HG02588 (cell line): ENCODE measurements around the gene KRT82.

Source experiments
- ATAC-seq: cut with Tn5 transposase; IDR thresholded peaks from one replicate; pipeline ENCODE4 v1.9.1; 2021; ENCODE audit warnings: mild to moderate bottlenecking, moderate library complexity; ENCODE audit not compliant: unreplicated experiment

The KRT82 gene

DNA sequence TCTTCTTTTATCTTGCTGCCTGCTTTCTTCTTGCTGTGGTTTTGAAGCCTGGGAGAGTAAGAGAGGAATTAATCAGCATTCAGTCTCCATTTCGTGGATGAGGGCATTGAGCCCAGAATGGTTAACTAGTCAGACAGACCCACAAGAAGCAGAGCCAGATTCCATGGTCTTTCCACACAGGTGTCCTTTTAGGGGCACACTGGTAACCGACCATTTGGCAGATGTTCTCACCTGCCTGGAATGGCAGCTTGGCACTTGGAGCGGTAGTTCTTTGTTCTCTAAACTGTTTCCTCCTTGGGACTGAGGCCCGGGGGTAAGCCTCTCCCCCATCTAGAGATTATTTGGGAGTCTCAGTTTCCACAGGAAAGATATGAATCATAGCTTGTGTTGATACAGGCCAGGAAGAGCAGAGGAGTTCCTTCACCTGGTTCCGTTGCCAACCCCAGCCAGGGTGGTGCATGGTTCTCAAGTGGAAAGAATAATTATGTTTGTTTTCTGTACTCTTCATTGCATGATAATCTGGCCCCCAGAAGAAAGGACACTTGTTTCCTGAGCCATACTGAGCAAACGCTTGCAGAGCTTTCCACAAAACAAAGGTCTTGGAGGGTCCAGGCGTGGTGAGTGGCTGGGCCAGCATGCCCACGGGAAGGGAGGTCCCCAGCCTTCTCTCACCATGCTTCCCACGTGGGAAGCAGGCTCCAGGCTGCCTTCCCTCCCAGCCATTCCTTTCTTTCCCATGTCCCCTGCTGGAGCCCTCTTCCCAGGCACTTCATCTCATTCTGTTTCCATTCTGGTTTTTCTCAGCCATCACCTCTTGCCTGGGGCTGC lies 30.1 kb upstream of the KRT82 start:
- no peak for ATAC-seq

- ATAC-seq, result no peak
Observed at GRCh38 chr12:52435659-52435999, 29.5 kb upstream of the KRT82 start.

GRCh38 chr12:52434760-52435530 lies 28.8 kb upstream of the KRT82 start:
- no peak for ATAC-seq

DNA sequence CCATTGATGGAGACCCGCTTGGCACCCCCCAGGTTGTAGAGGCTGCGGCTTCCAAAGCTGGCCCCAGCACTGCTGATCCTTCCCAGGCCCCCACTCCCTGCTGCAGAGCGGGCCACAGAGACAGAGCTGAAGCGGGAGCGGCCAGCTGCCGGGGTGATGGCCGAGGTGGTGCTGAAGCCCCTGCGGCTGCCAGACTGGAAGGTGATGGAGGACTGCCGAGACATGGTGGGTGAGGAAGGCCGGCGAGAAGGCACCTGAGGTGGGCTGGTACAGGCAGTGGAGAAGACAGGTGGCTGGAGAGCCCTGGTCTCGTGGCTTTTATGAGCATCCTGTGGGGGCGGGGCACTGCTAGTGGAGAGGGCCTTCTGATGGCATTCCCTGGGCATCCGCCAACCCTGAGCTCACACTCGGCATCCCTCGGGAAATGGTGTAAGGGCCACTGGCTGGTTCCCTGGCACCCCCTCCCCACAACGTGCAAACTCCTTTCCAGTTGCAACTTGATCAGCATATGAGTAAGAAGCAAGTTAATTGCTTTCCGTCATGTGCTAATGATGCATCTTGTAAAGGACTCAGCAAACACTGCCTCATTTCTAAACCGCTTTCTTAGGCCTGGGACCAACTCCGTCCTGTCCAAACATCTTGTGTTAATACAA lies 28.1 kb upstream of the KRT82 start, which contains the start of gene KRT75:
Gene KRT75 (minus strand): TSS at position 291 of the 653 bp plus-strand sequence. CDS start 67 bp downstream, at position 224.
- no peak for ATAC-seq

GRCh38 chr12:52433501-52434080 lies 27.5 kb upstream of the KRT82 start:
- no peak for ATAC-seq

DNA sequence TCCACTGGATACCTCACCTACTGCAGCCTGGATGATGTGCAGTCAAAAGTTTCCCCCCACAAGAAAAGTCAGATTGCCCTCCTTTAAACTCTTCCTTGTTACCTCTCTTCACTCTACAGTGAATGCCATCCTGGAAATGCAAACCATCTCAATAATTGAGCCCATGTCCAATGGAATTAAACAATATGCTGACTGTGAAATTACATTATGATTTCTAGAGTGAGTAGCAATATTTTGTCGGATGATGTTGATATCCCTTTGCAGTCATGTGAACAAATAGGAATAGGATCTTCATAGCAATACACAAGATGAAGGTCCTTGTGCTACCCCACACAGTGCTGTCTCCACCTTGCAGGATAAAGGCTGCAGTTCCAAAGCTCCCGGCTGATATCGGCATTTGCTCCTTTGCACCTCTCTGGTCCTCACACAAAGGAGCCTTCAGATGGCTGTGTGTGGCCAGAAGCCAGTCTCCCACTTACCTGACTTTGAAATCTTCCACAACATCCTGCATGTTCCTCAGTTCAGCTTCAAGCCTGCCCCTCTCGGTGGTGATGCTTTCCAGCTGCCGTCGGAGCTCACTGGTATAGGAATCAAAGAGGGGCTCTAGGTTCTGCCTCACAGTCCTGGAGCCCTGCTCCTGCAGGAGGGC lies 26.5 kb upstream of the KRT82 start:
- no peak for ATAC-seq

GRCh38 chr12:52428121-52428520 lies 22.0 kb upstream of the KRT82 start:
- no peak for ATAC-seq

GRCh38 chr12:52427083-52427482 lies 20.9 kb upstream of the KRT82 start:
- ATAC-seq, result no peak

GRCh38 chr12:52426034-52426433 lies 19.9 kb upstream of the KRT82 start:
- no peak for ATAC-seq

DNA sequence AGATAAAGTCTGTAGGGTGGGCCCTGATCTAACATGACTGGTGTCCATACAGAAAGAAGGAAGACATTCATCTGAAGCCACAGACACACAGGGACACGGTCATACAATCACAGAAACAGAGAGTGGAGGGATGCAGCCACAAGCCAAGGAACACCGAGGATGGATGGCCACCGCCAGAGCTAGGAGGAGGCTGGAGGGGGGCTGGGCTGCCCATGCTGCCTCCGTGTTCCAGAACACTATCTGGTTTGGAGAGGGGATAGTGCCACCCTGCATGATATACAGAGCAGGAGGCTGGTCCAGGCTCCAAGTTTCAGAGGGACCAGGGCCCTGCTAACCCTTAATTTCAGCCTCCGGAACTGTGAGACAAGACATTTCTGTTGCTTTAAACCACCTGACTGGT lies 19.3 kb upstream of the KRT82 start:
- no peak for ATAC-seq

GRCh38 chr12:52423661-52424500 lies 17.7 kb upstream of the KRT82 start:
- no peak for ATAC-seq

GRCh38 chr12:52423035-52423434 lies 16.9 kb upstream of the KRT82 start:
- ATAC-seq, result no peak

DNA sequence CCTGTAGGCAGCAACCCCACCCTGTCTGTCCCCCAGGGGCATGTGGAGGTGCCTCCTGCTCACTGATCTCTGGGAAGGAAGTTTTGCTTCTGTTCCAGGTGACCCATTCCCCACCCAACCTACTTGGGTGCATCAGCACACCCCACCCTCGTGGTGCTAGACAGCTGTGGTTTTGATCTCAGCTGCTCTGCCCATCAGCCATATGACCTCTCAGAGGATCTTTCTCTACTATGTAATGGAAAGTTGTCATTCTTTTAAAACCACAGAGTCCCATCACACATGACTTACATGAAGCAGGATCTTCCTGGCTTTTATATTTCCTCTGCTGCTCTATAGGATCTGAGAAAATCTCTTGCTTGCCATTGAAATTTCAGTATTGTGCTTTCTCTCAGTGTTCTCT lies 13.5 kb upstream of the KRT82 start:
- ATAC-seq, result no peak

- ATAC-seq, result no peak
Observed at GRCh38 chr12:52418576-52419110, 12.5 kb upstream of the KRT82 start.

GRCh38 chr12:52417740-52418139 lies 11.6 kb upstream of the KRT82 start:
- ATAC-seq, result no peak

DNA sequence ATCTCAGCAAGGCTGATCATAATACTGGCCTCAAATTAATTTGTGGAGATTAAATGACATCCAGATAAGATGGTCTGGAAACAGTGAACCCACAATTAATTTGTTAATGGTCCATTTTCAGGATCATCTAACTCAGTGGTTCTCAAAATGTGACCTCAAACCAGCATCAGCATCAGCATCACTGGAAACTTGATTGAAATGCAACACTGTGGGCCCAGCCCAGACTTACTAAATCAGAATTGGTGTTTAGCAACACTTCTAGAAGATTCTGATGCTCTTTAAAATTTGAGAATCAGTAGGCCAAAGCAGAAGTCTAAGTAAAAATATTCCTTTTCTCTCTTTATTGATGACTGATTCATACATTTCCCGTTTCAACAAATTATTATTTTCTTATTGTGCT lies 10.7 kb upstream of the KRT82 start:
- ATAC-seq, result no peak

DNA sequence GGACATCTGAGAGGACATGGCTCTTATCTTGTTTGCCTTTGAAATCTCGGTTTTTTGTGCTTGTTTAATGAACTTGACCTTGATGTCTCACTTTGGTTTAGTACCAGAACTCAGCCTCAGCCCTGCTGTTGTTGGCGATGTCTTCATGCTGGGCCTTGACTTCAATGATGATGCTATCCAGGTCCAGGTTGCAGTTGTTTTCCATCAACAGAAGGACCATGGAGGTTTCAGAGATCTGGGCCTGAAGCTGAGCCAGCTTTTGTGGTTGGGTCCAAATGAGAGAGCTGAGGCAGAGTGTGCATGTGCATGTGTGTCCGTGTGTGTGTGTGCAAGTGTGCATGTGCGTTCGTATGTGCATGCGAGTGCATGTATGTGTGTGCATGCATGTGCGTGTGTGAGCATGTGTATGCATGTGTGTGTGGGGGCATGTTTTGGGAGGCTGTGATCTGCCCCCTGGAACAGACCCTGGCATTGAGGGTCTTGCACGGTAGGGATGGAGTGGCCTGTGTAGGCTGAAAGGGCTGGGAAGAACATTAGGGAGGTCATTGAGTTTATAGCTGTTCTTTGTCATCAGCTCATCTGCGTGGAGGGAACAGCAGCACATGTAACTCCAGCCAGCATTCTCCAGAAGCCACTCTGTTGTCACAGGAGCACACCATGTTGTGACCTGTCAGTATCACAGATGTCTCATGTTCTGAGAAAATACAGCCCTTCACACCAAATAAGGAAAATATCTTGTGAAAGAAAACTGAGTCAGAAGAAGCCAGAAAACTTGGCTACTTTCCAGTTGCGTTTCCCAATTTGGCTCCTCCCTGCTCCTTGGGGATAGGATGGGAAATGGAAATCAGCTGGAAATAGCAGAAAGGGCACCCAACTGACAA lies 10.0 kb upstream of the KRT82 start:
- no peak for ATAC-seq

- no peak for ATAC-seq
Observed at GRCh38 chr12:52414936-52415335, 8.8 kb upstream of the KRT82 start.
